ENCODE data around the gene IL1RAP.

The IL1RAP gene

GRCh38 chr3:190524942-190525341 lies 11.1 kb downstream of the IL1RAP start:
- Histone ChIP-seq H3K27me3 (ENCODE audit: control insufficient read depth in 2 of 2, insufficient read depth in 2 of 2, low read length in 2 of 2) (no peaks in the 10 kb centered on the region), H3K9me3 (ENCODE audit: control insufficient read depth in 2 of 2, low read length in 2 of 2) (no peaks in the 10 kb centered on the region), H3K9ac (ENCODE audit: low read depth in 1 of 2, low read length in 2 of 2) (no peak overlapping the region), H3K27ac (ENCODE audit: low read depth in 2 of 2, low read length in 2 of 2) (no peak overlapping the region), H3K36me3 (ENCODE audit: control insufficient read depth in 2 of 2, insufficient read depth in 2 of 2, low read length in 2 of 2) (no peaks in the 10 kb centered on the region), H3K4me1 (ENCODE audit: control insufficient read depth in 2 of 2, insufficient read depth in 2 of 2, low read length in 2 of 2) (no peaks in the 10 kb centered on the region), H3K4me3 (ENCODE audit: low read length in 2 of 2) (no peak overlapping the region)

GRCh38 chr3:190525634-190526033 lies 11.7 kb downstream of the IL1RAP start:
- no peak overlapping the region for H3K27ac ChIP-seq (ENCODE audit: low read depth in 2 of 2, low read length in 2 of 2)
- H3K27me3 ChIP-seq (ENCODE audit: control insufficient read depth in 2 of 2, insufficient read depth in 2 of 2, low read length in 2 of 2) = no peaks in the 10 kb centered on the region
- no peak overlapping the region for H3K9ac ChIP-seq (ENCODE audit: low read depth in 1 of 2, low read length in 2 of 2)
- no peaks in the 10 kb centered on the region for H3K9me3 ChIP-seq (ENCODE audit: control insufficient read depth in 2 of 2, low read length in 2 of 2)
- no peaks in the 10 kb centered on the region for H3K4me1 ChIP-seq (ENCODE audit: control insufficient read depth in 2 of 2, insufficient read depth in 2 of 2, low read length in 2 of 2)
- no peak overlapping the region for H3K4me3 ChIP-seq (ENCODE audit: low read length in 2 of 2)
- no peaks in the 10 kb centered on the region for H3K36me3 ChIP-seq (ENCODE audit: control insufficient read depth in 2 of 2, insufficient read depth in 2 of 2, low read length in 2 of 2)

GRCh38 chr3:190526787-190527762 lies 13.2 kb downstream of the IL1RAP start:
- no peak overlapping the region for H3K27ac ChIP-seq (ENCODE audit: low read depth in 2 of 2, low read length in 2 of 2)
- H3K4me1 ChIP-seq (ENCODE audit: control insufficient read depth in 2 of 2, insufficient read depth in 2 of 2, low read length in 2 of 2) = no peaks in the 10 kb centered on the region
- no peaks in the 10 kb centered on the region for H3K9me3 ChIP-seq (ENCODE audit: control insufficient read depth in 2 of 2, low read length in 2 of 2)
- no peaks in the 10 kb centered on the region for H3K36me3 ChIP-seq (ENCODE audit: control insufficient read depth in 2 of 2, insufficient read depth in 2 of 2, low read length in 2 of 2)
- H3K9ac ChIP-seq (ENCODE audit: low read depth in 1 of 2, low read length in 2 of 2) = no peak overlapping the region
- no peak overlapping the region for H3K4me3 ChIP-seq (ENCODE audit: low read length in 2 of 2)
- H3K27me3 ChIP-seq (ENCODE audit: control insufficient read depth in 2 of 2, insufficient read depth in 2 of 2, low read length in 2 of 2) = no peaks in the 10 kb centered on the region

- Histone ChIP-seq H3K4me3 (ENCODE audit: low read length in 2 of 2) (no peak overlapping the region), H3K27ac (ENCODE audit: low read depth in 2 of 2, low read length in 2 of 2) (no peak overlapping the region)
Observed at GRCh38 chr3:190528706-190529105, 14.8 kb downstream of the IL1RAP start.

DNA sequence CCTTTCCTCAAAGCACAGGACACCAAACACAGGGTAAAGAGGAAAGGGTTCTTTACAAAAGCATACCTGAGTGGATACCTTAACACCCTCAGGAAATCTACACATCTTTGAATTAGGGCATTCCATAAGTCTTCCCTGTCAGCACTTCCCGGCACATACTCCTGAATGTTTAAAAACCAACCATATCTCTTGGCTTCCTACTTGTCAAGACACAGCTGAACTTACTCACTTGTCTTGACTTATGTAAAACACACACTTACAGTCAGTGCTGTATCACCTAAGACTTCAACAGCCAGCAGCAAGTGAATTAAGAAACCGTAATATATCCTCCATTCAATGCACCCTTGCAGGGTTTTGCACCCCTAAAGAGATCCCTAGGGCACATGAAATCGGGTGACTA lies 17.5 kb downstream of the IL1RAP start:
- no peaks in the 10 kb centered on the region for H3K36me3 ChIP-seq (ENCODE audit: control insufficient read depth in 2 of 2, insufficient read depth in 2 of 2, low read length in 2 of 2)
- no peak overlapping the region for H3K4me3 ChIP-seq (ENCODE audit: low read length in 2 of 2)
- H3K9ac ChIP-seq (ENCODE audit: low read depth in 1 of 2, low read length in 2 of 2) = no peak overlapping the region
- H3K27ac ChIP-seq (ENCODE audit: low read depth in 2 of 2, low read length in 2 of 2) = no peak overlapping the region
- no peaks in the 10 kb centered on the region for H3K27me3 ChIP-seq (ENCODE audit: control insufficient read depth in 2 of 2, insufficient read depth in 2 of 2, low read length in 2 of 2)
- H3K4me1 ChIP-seq (ENCODE audit: control insufficient read depth in 2 of 2, insufficient read depth in 2 of 2, low read length in 2 of 2) = no peaks in the 10 kb centered on the region
- no peaks in the 10 kb centered on the region for H3K9me3 ChIP-seq (ENCODE audit: control insufficient read depth in 2 of 2, low read length in 2 of 2)

More at GRCh38 chr3:190528706-190529105, 14.8 kb downstream of the IL1RAP start:
- H3K27me3 ChIP-seq (ENCODE audit: control insufficient read depth in 2 of 2, insufficient read depth in 2 of 2, low read length in 2 of 2) = no peaks in the 10 kb centered on the region
- H3K36me3 ChIP-seq (ENCODE audit: control insufficient read depth in 2 of 2, insufficient read depth in 2 of 2, low read length in 2 of 2) = no peaks in the 10 kb centered on the region
- H3K4me1 ChIP-seq (ENCODE audit: control insufficient read depth in 2 of 2, insufficient read depth in 2 of 2, low read length in 2 of 2) = no peaks in the 10 kb centered on the region
- H3K9me3 ChIP-seq (ENCODE audit: control insufficient read depth in 2 of 2, low read length in 2 of 2) = no peaks in the 10 kb centered on the region
- no peak overlapping the region for H3K9ac ChIP-seq (ENCODE audit: low read depth in 1 of 2, low read length in 2 of 2)

DNA sequence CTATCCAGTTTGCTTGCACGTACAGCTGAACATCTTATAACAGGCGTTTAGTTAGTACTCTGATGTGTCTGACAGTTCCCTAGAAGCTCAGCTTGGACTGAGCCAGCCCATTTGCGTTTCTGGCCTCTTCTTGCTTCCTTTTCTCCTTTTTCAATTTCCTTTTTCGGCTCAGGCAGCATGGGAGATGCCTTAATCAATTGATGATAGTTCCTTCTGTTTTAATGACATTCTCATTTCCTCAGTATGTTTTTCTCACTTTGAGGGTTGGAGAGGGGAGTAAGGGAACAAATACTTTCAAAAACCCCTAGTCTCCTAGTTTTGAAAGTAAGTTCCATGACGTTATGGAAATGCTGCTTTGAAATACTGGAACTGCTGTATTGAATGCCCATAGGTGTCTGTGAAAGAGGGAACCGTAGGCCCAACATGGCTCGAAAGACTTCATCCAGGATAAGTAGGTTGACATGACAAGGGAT lies 18.9 kb downstream of the IL1RAP start:
- Histone ChIP-seq H3K9me3 (ENCODE audit: control insufficient read depth in 2 of 2, low read length in 2 of 2) (no peaks in the 10 kb centered on the region), H3K9ac (ENCODE audit: low read depth in 1 of 2, low read length in 2 of 2) (no peak overlapping the region), H3K36me3 (ENCODE audit: control insufficient read depth in 2 of 2, insufficient read depth in 2 of 2, low read length in 2 of 2) (no peaks in the 10 kb centered on the region), H3K4me3 (ENCODE audit: low read length in 2 of 2) (no peak overlapping the region), H3K27ac (ENCODE audit: low read depth in 2 of 2, low read length in 2 of 2) (no peak overlapping the region), H3K4me1 (ENCODE audit: control insufficient read depth in 2 of 2, insufficient read depth in 2 of 2, low read length in 2 of 2) (no peaks in the 10 kb centered on the region), H3K27me3 (ENCODE audit: control insufficient read depth in 2 of 2, insufficient read depth in 2 of 2, low read length in 2 of 2) (no peaks in the 10 kb centered on the region)

GRCh38 chr3:190533511-190534281 lies 19.8 kb downstream of the IL1RAP start:
- H3K4me1 ChIP-seq (ENCODE audit: control insufficient read depth in 2 of 2, insufficient read depth in 2 of 2, low read length in 2 of 2) = no peaks in the 10 kb centered on the region
- no peaks in the 10 kb centered on the region for H3K9me3 ChIP-seq (ENCODE audit: control insufficient read depth in 2 of 2, low read length in 2 of 2)
- H3K4me3 ChIP-seq (ENCODE audit: low read length in 2 of 2) = no peak overlapping the region
- no peaks in the 10 kb centered on the region for H3K36me3 ChIP-seq (ENCODE audit: control insufficient read depth in 2 of 2, insufficient read depth in 2 of 2, low read length in 2 of 2)
- no peaks in the 10 kb centered on the region for H3K27me3 ChIP-seq (ENCODE audit: control insufficient read depth in 2 of 2, insufficient read depth in 2 of 2, low read length in 2 of 2)
- H3K9ac ChIP-seq (ENCODE audit: low read depth in 1 of 2, low read length in 2 of 2) = no peak overlapping the region
- H3K27ac ChIP-seq (ENCODE audit: low read depth in 2 of 2, low read length in 2 of 2) = no peak overlapping the region

GRCh38 chr3:190534386-190534785 lies 20.5 kb downstream of the IL1RAP start:
- Histone ChIP-seq H3K9me3 (ENCODE audit: control insufficient read depth in 2 of 2, low read length in 2 of 2) (no peaks in the 10 kb centered on the region), H3K27me3 (ENCODE audit: control insufficient read depth in 2 of 2, insufficient read depth in 2 of 2, low read length in 2 of 2) (no peaks in the 10 kb centered on the region), H3K9ac (ENCODE audit: low read depth in 1 of 2, low read length in 2 of 2) (no peak overlapping the region), H3K36me3 (ENCODE audit: control insufficient read depth in 2 of 2, insufficient read depth in 2 of 2, low read length in 2 of 2) (no peaks in the 10 kb centered on the region), H3K4me3 (ENCODE audit: low read length in 2 of 2) (no peak overlapping the region), H3K27ac (ENCODE audit: low read depth in 2 of 2, low read length in 2 of 2) (no peak overlapping the region), H3K4me1 (ENCODE audit: control insufficient read depth in 2 of 2, insufficient read depth in 2 of 2, low read length in 2 of 2) (no peaks in the 10 kb centered on the region)

DNA sequence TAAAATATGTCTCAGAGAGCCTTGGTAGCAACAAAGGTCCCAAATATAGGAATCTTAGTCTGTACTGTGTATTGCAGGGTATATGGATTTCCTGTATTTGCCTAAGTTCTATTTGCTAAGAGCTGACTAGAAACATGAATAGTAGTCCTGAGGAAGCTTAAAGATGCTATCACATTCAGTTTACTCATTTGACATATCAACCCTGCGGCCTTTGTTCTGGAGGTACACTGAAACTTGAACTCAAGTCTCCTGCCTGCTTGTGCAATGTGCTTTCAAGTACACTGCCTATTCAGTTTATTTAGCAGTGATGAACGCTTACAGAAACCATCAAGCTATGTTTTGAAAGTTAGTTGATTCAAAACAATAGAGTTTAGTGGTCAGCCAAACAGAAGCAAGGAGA lies 21.1 kb downstream of the IL1RAP start:
- Histone ChIP-seq H3K27ac (ENCODE audit: low read depth in 2 of 2, low read length in 2 of 2) (no peak overlapping the region), H3K36me3 (ENCODE audit: control insufficient read depth in 2 of 2, insufficient read depth in 2 of 2, low read length in 2 of 2) (no peaks in the 10 kb centered on the region), H3K4me1 (ENCODE audit: control insufficient read depth in 2 of 2, insufficient read depth in 2 of 2, low read length in 2 of 2) (no peaks in the 10 kb centered on the region)

DNA sequence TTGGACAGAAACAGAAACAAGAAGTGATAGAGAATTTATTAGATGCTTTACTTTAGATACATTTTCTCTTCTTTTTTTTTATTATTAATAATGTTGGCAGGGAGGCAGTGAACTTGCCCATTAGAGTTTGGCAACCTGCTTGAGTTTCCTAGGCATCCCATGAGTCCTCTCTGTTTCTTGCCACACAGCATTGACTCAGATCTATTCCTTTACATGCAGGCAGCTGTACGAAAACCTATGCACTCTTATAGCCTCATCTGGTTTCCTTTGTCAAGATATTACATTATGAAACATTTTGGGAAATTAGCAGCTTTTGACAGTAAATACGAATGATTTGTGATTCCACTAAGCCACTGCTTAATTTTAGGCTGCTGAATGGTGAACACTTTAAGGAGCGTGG lies 23.3 kb downstream of the IL1RAP start:
- no peak overlapping the region for H3K4me3 ChIP-seq (ENCODE audit: low read length in 2 of 2)
- no peaks in the 10 kb centered on the region for H3K27me3 ChIP-seq (ENCODE audit: control insufficient read depth in 2 of 2, insufficient read depth in 2 of 2, low read length in 2 of 2)
- H3K9me3 ChIP-seq (ENCODE audit: control insufficient read depth in 2 of 2, low read length in 2 of 2) = no peaks in the 10 kb centered on the region
- no peak overlapping the region for H3K27ac ChIP-seq (ENCODE audit: low read depth in 2 of 2, low read length in 2 of 2)
- no peaks in the 10 kb centered on the region for H3K4me1 ChIP-seq (ENCODE audit: control insufficient read depth in 2 of 2, insufficient read depth in 2 of 2, low read length in 2 of 2)
- no peaks in the 10 kb centered on the region for H3K36me3 ChIP-seq (ENCODE audit: control insufficient read depth in 2 of 2, insufficient read depth in 2 of 2, low read length in 2 of 2)
- H3K9ac ChIP-seq (ENCODE audit: low read depth in 1 of 2, low read length in 2 of 2) = no peak overlapping the region

More for the DNA sequence above, 21.1 kb downstream of the IL1RAP start:
- Histone ChIP-seq H3K4me3 (ENCODE audit: low read length in 2 of 2) (no peak overlapping the region), H3K27me3 (ENCODE audit: control insufficient read depth in 2 of 2, insufficient read depth in 2 of 2, low read length in 2 of 2) (no peaks in the 10 kb centered on the region), H3K9me3 (ENCODE audit: control insufficient read depth in 2 of 2, low read length in 2 of 2) (no peaks in the 10 kb centered on the region), H3K9ac (ENCODE audit: low read depth in 1 of 2, low read length in 2 of 2) (no peak overlapping the region)

All from mucosa of rectum (tissue), 2 donors.